ENCODE measurements around the gene PIN1. TPM values are rescaled to one million over a fixed set of nuclear protein-coding genes. Genes with fewer than 3 reads are reported as not detected.

Gene PIN1
- 56.2 to 80.8 TPM (median 76.5 TPM) in 5 replicates for total RNA-seq (2022; extraction: Qiagen RNA extraction)

GRCh38 chr19:9834726-9835506 lies at the start of gene PIN1:
PIN1 (plus strand) TSS chr19:9835318; CDS start chr19:9835345, 27 bp downstream.

GRCh38 chr19:9818734-9819595 lies 16.2 kb upstream of the PIN1 start, which contains the start of gene FBXL12:
FBXL12 (minus strand) TSS chr19:9819079; CDS start chr19:9818813, 266 bp downstream.

GRCh38 chr19:9827289-9828238 lies 7.6 kb upstream of the PIN1 start, which contains the start of gene UBL5:
UBL5 (plus strand) TSS chr19:9827918; CDS start chr19:9828338, 420 bp downstream.

Other genes with a start within 250 kb of the PIN1 start
- 7.5 to 17.1 TPM (median 8.7 TPM) in 5 replicates for gene ZNF561, start 214.1 kb upstream of the PIN1 start, total RNA-seq (2022; extraction: Qiagen RNA extraction)
- gene ZNF562, start 160.2 kb upstream of the PIN1 start, total RNA-seq (2022; extraction: Qiagen RNA extraction) = 5.2 to 9.3 TPM (median 5.9 TPM) in 5 replicates
- 1.1 to 1.5 TPM (median 1.3 TPM) in 5 replicates for gene ZNF846, start 66.6 kb upstream of the PIN1 start, total RNA-seq (2022; extraction: Qiagen RNA extraction)
- 13.5 to 14.4 TPM (median 14.1 TPM) in 5 replicates for gene FBXL12, start 16.2 kb upstream of the PIN1 start, total RNA-seq (2022; extraction: Qiagen RNA extraction)
- gene UBL5, start 7.4 kb upstream of the PIN1 start, total RNA-seq (2022; extraction: Qiagen RNA extraction) = 389 to 450 TPM (median 420 TPM) in 5 replicates
- 9.9 to 11.6 TPM (median 10.7 TPM) in 5 replicates for gene OLFM2, start 101.2 kb downstream of the PIN1 start, total RNA-seq (2022; extraction: Qiagen RNA extraction)
- gene COL5A3, start 175.2 kb downstream of the PIN1 start, total RNA-seq (2022; extraction: Qiagen RNA extraction) = 2.7 to 4.3 TPM (median 3.0 TPM) in 5 replicates
- 0.09 to 0.44 TPM (median 0.21 TPM) in 5 replicates for gene RDH8, start 178.2 kb downstream of the PIN1 start, total RNA-seq (2022; extraction: Qiagen RNA extraction)